Esophagus muscularis mucosa (tissue), 3 donors: ENCODE measurements around the gene TFAP2E.

ENCODE experiments used
- POLR2A ChIP-seq: fragments of 450-650 bp; IDR thresholded peaks from one replicate; pipeline ENCODE4 v1.6.1; 2017; ENCODE audit warnings: antibody characterized with exemption, moderate library complexity, mild to moderate bottlenecking, low read depth
- POLR2AphosphoS5 ChIP-seq, 2 donors: sonication (generic); formaldehyde crosslinking; IDR thresholded peaks; one replicate each; pipeline ENCODE4 v1.6.1; 2017; ENCODE audit warnings: antibody characterized with exemption in 2 of 2
- TF ChIP-seq, protein P1 (sequence below), 3 experiments: fragments of 200-600 bp in 2 of 3; fragments of 450-650 bp in 1 of 3; sonication (generic) in 2 of 3; IDR thresholded peaks; one replicate each; pipeline ENCODE4 v1.5.1; 2017 to 2019; ENCODE audit warnings: antibody characterized with exemption in 3 of 3, mild to moderate bottlenecking in 2 of 3, moderate library complexity in 1 of 3

DNA sequence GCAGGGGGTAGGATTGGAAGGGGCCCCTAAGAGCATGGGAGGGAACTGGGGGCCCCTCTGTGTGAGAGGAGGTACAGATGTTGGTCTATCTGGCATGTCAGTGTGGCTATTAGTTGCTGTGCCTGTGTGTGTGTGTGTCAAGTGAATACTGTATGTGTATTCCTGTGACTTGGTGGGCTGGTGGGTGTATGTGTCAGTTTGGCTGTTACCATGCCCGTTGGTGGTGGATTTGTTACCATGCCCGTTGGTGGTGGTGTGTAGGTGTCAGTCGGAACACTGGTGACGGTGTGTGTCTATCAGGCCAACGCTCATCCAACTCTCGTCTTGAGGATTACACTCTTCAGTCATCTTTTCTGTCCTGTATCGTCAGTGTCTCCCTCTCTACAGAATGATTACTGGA lies 22.6 kb downstream of the TFAP2E start:
- TF ChIP-seq, protein P1, sequence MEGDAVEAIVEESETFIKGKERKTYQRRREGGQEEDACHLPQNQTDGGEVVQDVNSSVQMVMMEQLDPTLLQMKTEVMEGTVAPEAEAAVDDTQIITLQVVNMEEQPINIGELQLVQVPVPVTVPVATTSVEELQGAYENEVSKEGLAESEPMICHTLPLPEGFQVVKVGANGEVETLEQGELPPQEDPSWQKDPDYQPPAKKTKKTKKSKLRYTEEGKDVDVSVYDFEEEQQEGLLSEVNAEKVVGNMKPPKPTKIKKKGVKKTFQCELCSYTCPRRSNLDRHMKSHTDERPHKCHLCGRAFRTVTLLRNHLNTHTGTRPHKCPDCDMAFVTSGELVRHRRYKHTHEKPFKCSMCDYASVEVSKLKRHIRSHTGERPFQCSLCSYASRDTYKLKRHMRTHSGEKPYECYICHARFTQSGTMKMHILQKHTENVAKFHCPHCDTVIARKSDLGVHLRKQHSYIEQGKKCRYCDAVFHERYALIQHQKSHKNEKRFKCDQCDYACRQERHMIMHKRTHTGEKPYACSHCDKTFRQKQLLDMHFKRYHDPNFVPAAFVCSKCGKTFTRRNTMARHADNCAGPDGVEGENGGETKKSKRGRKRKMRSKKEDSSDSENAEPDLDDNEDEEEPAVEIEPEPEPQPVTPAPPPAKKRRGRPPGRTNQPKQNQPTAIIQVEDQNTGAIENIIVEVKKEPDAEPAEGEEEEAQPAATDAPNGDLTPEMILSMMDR (IDR thresholded peaks at IDR 0.05) = no peak
- TF ChIP-seq POLR2A = no peak
- peak in 1 of 2 donors; percentile 19 for TF ChIP-seq POLR2AphosphoS5 (IDR thresholded peaks at IDR 0.05)
